Mesendoderm (in vitro differentiated cells): ENCODE data around the gene HGS.

Experiments used
- DNase-seq: peaks from one replicate; pipeline ENCODE4 v3.0.0; 2013
- H2AK5ac ChIP-seq: 2 replicates; pipeline ENCODE4 v1.6.1; 2013; ENCODE audit warnings: low read length, inconsistent platforms
- H2BK120ac ChIP-seq: 2 replicates; pipeline ENCODE4 v1.6.1; 2013; ENCODE audit warnings: low read depth, mild to moderate bottlenecking, low read length, moderate library complexity, mixed read lengths
- H2BK15ac ChIP-seq: replicated peaks from 2 replicates; pipeline ENCODE4 v1.6.1; 2013; ENCODE audit warnings: low read depth, mild to moderate bottlenecking, moderate library complexity
- H2BK5ac ChIP-seq: 2 replicates; pipeline ENCODE4 v1.6.1; 2013; ENCODE audit warnings: low read length, inconsistent platforms
- H3K18ac ChIP-seq: 2 replicates; pipeline ENCODE4 v1.6.1; 2013; ENCODE audit warnings: mild to moderate bottlenecking, low read length, mixed read lengths
- H3K23ac ChIP-seq: one replicate; pipeline ENCODE4 v1.6.1; 2013; ENCODE audit warnings: low read length
- H3K27ac ChIP-seq: 2 replicates; pipeline ENCODE4 v1.5.1; 2013; ENCODE audit warnings: low read depth, mild to moderate bottlenecking, inconsistent platforms, low read length, moderate library complexity
- H3K27me3 ChIP-seq: 2 replicates; pipeline ENCODE4 v1.6.1; 2013; ENCODE audit warnings: low read length, control low read depth, mild to moderate bottlenecking, inconsistent platforms; ENCODE audit not compliant: insufficient read depth, poor library complexity
- H3K36me3 ChIP-seq: 2 replicates; pipeline ENCODE4 v1.6.1; 2013; ENCODE audit warnings: low read length, inconsistent platforms; ENCODE audit not compliant: control insufficient read depth, insufficient read depth
- H3K4ac ChIP-seq: one replicate; pipeline ENCODE4 v1.6.1; 2013; ENCODE audit warnings: low read depth, mild to moderate bottlenecking, low read length, moderate library complexity
- H3K4me1 ChIP-seq: 2 replicates; pipeline ENCODE4 v1.6.1; 2013; ENCODE audit warnings: low read depth, low read length, inconsistent platforms; ENCODE audit not compliant: control insufficient read depth
- H3K4me2 ChIP-seq: 2 replicates; pipeline ENCODE4 v1.6.1; 2013; ENCODE audit warnings: low read length
- H3K4me3 ChIP-seq: 2 replicates; pipeline ENCODE4 v1.5.1; 2013; ENCODE audit warnings: mild to moderate bottlenecking, low read length
- H3K56ac ChIP-seq: one replicate; pipeline ENCODE4 v1.6.1; 2013; ENCODE audit warnings: low read length
- H3K79me1 ChIP-seq: 2 replicates; pipeline ENCODE4 v1.6.1; 2013; ENCODE audit warnings: low read length, inconsistent platforms
- H3K79me2 ChIP-seq: 2 replicates; pipeline ENCODE4 v1.6.1; 2013; ENCODE audit warnings: mild to moderate bottlenecking, low read length; ENCODE audit not compliant: control insufficient read depth, insufficient read depth
- H3K9ac ChIP-seq: 2 replicates; pipeline ENCODE4 v1.6.1; 2013; ENCODE audit warnings: low read length, inconsistent platforms
- H4K5ac ChIP-seq: one replicate; pipeline ENCODE4 v1.6.1; 2013; ENCODE audit warnings: low read length
- H4K8ac ChIP-seq: one replicate; pipeline ENCODE4 v1.6.1; 2013; ENCODE audit warnings: low read depth, mild to moderate bottlenecking, control low read depth, low read length, moderate library complexity
- WGBS: extraction: QIAGEN DNeasy Blood & Tissue Kit; methylation state at CpG from one replicate; pipeline ENCODE4 v1.1.7; 2013; ENCODE audit warnings: low lambda C conversion rate, missing lambda C conversion rate; ENCODE audit not compliant: insufficient coverage; ENCODE audit errors: extremely low coverage; 5-methylcytosine and 5-hydroxymethylcytosine counted together

The HGS gene

DNA sequence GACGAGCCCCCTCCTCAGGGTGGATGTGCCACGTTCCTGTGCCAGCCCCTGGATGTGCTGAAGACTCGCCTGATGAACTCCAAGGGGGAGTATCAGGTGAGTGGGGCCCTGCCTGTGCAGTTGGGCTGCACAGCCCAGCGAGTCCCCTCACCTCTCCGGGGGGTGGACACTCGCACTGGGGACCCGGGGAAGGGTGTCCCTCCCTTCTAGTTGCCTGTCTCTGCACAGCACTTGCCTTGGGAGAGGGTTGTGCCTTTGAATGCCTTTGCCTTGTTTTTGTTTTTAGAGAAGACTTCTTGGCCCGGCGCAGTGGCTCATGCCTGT is 33.9 kb downstream of the HGS start:
- no peak overlapping the region for H4K8ac ChIP-seq
- no peaks in the 10 kb centered on the region for H3K36me3 ChIP-seq
- H2AK5ac ChIP-seq, result no peak overlapping the region
- no peak overlapping the region for H2BK5ac ChIP-seq
- H3K56ac ChIP-seq, result no peak overlapping the region
- no peak overlapping the region for H3K18ac ChIP-seq
- no peaks in the 10 kb centered on the region for H3K27me3 ChIP-seq
- no peak for DNase-seq
- H2BK120ac ChIP-seq, result no peak overlapping the region
- H3K27ac ChIP-seq, result no peak overlapping the region
- no peak overlapping the region for H3K4me2 ChIP-seq
- WGBS, result no CpG with 5 or more reads among the region's 9 CpGs
- H3K79me1 ChIP-seq, result peaks cover 2% of the 10 kb centered on the region
- H3K23ac ChIP-seq, result no peak overlapping the region
- H3K4me3 ChIP-seq, result no peak overlapping the region
- no peak overlapping the region for H2BK15ac ChIP-seq
- H4K5ac ChIP-seq, result no peak overlapping the region
- H3K4ac ChIP-seq, result no peak overlapping the region
- H3K9ac ChIP-seq, result no peak overlapping the region
- peaks cover 2% of the 10 kb centered on the region for H3K4me1 ChIP-seq
- no peaks in the 10 kb centered on the region for H3K79me2 ChIP-seq

DNA sequence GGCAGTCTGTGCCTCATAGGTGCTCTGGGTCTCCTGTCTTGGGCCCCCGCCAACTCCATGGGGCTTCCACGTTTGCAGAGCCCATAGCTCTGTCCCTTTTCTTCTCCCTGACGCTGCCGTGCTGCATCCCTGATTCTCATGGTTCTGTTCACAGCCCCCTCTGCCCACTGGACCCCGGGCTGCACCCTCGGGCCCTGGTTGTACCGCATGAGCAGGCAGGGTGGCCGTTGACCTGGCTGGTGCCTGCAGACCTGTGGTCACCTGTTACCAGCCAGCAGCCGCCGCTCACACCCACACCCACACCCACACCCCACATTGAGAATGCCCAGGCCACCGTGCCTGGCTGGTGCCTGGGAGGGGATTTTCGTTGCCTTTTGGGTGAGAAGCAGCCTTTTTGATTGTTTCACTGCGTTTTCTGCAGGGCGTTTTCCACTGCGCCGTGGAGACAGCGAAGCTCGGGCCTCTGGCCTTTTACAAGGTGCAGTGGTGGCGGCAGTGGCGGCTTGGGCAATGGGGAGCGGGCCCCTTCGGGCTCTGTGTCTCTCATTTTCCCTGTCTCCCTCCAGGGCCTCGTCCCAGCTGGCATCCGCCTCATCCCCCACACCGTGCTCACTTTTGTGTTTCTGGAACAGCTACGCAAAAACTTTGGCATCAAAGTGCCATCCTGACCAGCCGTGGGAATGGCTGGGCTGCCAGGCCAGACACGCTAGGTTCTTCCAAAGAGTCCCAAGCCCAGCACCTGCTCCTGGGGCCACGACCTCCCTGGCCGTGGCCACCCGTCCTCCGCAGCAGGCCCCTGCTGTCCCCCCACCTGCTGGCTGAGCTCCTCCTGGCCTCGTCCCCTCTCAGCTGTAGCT is 35.8 kb downstream of the HGS start:
- Histone ChIP-seq H3K27me3 (no peaks in the 10 kb centered on the region), H4K5ac (no peak overlapping the region), H3K4ac (no peak overlapping the region), H3K4me1 (no peaks in the 10 kb centered on the region), H3K4me3 (no peak overlapping the region), H3K9ac (no peak overlapping the region), H3K4me2 (no peak overlapping the region), H3K18ac (no peak overlapping the region), H2AK5ac (no peak overlapping the region), H3K23ac (no peak overlapping the region), H2BK15ac (no peak overlapping the region), H2BK5ac (no peak overlapping the region), H2BK120ac (no peak overlapping the region), H3K56ac (no peak overlapping the region), H3K79me1 (no peaks in the 10 kb centered on the region), H3K27ac (no peak overlapping the region), H3K36me3 (no peaks in the 10 kb centered on the region), H3K79me2 (no peaks in the 10 kb centered on the region), H4K8ac (no peak overlapping the region)
- WGBS, result no CpG with 5 or more reads among the region's 33 CpGs
- no peak for DNase-seq

DNA sequence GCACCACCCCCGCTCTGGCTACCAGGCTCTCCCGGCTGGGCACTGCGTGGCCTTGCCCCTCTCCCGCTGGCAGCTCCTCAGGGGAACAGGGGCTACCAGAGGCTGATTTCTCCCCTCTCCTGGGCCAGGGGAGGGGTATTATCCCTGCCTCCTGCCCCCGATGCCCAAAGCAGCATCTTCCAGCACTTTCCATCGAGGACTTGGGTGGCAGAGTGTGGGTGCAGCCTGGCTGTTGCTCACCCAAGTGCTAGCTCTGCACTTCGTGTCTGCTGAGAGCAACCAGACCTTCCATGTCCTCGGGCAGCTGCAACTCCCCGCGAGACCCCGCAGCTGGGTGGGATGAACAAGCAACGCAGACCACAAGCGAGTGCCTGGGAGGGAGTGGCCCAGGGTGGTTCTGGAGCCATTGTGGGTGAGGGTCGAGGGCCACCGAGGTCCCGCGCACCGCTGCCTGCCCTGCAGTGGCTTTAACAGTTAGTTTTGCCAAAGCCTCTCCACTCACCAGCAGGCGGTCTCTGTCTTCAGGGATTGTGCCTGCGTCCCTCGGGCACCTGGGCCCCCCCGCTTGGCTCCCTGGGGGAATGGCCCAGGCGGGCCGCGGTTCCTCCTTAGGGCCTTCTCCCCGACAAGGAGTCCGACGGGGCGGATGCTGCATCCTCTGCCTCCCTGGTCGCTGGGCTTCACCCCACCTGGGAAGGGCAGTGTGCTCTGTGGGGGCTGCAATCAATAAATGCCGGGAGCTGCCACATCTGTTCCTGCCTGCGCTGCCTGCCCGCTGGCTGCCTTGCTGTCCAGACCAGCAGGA is 36.7 kb downstream of the HGS start:
- no peaks in the 10 kb centered on the region for H3K36me3 ChIP-seq
- no peak overlapping the region for H4K5ac ChIP-seq
- no peak overlapping the region for H2AK5ac ChIP-seq
- no peak overlapping the region for H3K4me3 ChIP-seq
- no peak overlapping the region for H3K4me2 ChIP-seq
- no peak for DNase-seq
- no peak overlapping the region for H3K23ac ChIP-seq
- H2BK120ac ChIP-seq, result no peak overlapping the region
- no peak overlapping the region for H2BK15ac ChIP-seq
- H3K18ac ChIP-seq, result no peak overlapping the region
- H3K27me3 ChIP-seq, result no peaks in the 10 kb centered on the region
- no peaks in the 10 kb centered on the region for H3K79me2 ChIP-seq
- H2BK5ac ChIP-seq, result no peak overlapping the region
- H3K4me1 ChIP-seq, result no peaks in the 10 kb centered on the region
- no peaks in the 10 kb centered on the region for H3K79me1 ChIP-seq
- no peak overlapping the region for H3K9ac ChIP-seq
- WGBS, result no CpG with 5 or more reads among the region's 33 CpGs
- H4K8ac ChIP-seq, result no peak overlapping the region
- H3K27ac ChIP-seq, result no peak overlapping the region
- no peak overlapping the region for H3K56ac ChIP-seq
- no peak overlapping the region for H3K4ac ChIP-seq

DNA sequence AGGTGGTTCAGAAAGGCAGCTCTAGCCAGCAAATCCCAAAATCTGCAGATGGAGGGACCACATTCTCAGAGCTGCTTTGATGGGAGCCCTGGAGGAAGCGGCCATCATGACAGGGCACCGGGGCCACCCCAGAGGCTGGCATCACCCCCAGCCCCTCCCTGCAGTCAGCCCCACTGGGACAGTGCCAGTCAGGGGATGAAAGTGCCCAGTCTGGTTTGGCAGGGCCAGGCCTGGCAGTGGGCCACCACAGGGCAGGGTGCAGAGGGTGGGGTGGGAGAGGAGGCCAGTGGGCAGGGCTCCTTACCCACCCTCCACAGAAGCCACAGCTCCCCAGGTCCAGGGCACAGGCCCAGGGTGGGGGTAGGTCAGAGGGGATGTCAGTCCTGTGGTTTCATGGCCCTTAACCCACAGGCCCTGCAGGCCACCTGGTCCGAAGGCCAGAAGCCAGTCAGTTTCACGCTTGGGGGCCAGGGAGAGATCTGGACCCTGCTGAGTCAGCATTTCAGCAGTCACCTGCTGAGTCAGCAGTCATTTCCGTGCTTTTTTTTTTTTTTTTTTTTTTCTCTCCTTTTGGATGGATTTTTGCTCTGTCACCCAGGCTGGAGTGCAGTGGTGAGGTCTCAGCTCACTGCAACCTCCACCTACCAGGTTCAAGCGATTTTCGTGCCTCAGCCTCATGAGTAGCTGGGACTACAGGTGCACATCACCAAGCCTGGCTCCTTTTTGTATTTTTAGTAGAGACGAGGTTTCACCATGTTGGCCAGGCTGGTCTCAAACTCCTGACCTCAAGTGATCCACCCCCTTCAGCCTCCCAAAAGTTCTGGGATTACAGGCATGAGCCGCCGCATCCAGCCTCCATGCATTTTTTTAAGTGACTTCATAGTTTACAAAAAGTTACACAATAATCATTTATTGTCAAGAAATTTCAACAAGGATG is 38.6 kb downstream of the HGS start:
- DNase-seq, result no peak
- no peak overlapping the region for H2BK15ac ChIP-seq
- H3K4me3 ChIP-seq, result no peak overlapping the region
- H2AK5ac ChIP-seq, result no peak overlapping the region
- no peaks in the 10 kb centered on the region for H3K36me3 ChIP-seq
- H3K4ac ChIP-seq, result no peak overlapping the region
- H4K5ac ChIP-seq, result no peak overlapping the region
- peak overlapping the region; percentile 7 for H3K56ac ChIP-seq
- no peak overlapping the region for H2BK120ac ChIP-seq
- no peak overlapping the region for H2BK5ac ChIP-seq
- no peaks in the 10 kb centered on the region for H3K27me3 ChIP-seq
- H3K79me2 ChIP-seq, result no peaks in the 10 kb centered on the region
- H3K18ac ChIP-seq, result no peak overlapping the region
- H3K23ac ChIP-seq, result no peak overlapping the region
- H4K8ac ChIP-seq, result no peak overlapping the region
- no CpG with 5 or more reads among the region's 10 CpGs for WGBS
- H3K4me2 ChIP-seq, result no peak overlapping the region
- H3K79me1 ChIP-seq, result no peaks in the 10 kb centered on the region
- H3K4me1 ChIP-seq, result no peaks in the 10 kb centered on the region
- no peak overlapping the region for H3K27ac ChIP-seq
- H3K9ac ChIP-seq, result no peak overlapping the region

DNA sequence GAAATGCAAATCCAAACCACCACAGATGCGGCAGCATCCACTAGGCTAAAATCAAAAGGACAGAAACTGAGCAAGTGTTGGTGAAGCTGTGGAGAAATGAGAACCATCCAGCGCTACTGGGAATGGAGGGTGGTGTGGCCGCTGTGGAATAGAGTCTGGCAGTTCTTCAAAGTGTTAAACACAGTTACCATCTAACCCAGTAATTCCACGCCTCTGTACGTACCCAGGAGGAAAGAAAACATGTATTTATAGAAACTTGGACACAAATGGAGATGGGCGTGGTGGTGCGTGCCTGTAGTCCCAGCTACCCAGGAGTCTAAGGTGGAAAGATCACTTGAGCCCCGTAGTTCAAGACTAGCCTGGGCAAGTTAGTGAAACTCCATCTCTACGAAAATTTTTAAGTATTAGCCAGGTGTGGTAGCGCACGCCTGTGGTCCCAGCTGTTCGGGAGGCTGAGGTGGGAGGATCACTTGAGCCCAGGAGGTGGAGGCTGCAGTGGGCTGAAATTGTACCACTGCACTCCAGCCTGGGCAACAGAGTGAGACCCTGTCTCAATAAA is 39.9 kb downstream of the HGS start:
- Histone ChIP-seq H3K27ac (no peak overlapping the region), H2BK15ac (no peak overlapping the region), H3K27me3 (no peaks in the 10 kb centered on the region), H2BK120ac (no peak overlapping the region), H2BK5ac (no peak overlapping the region), H3K79me1 (no peaks in the 10 kb centered on the region), H4K5ac (no peak overlapping the region), H3K18ac (no peak overlapping the region), H3K4me1 (no peaks in the 10 kb centered on the region), H3K4ac (no peak overlapping the region), H3K4me3 (no peak overlapping the region), H2AK5ac (no peak overlapping the region), H3K4me2 (no peak overlapping the region), H4K8ac (no peak overlapping the region), H3K79me2 (no peaks in the 10 kb centered on the region), H3K56ac (no peak overlapping the region), H3K36me3 (no peaks in the 10 kb centered on the region), H3K9ac (no peak overlapping the region), H3K23ac (no peak overlapping the region)
- no peak for DNase-seq
- WGBS, result no CpG with 5 or more reads among the region's 12 CpGs
